Thyroid gland (tissue), 4 donors: ENCODE results near the gene ZNF716. TPM values are rescaled to one million over a fixed set of nuclear protein-coding genes. Genes with fewer than 3 reads are reported as not detected.
"Not testable (repeated sequence)": the region's sequence is repeated elsewhere in the genome, so short reads cannot be mapped to it uniquely, and the experiment has no call there.

Experiments used
- DNase-seq, 2 donors: peaks; one replicate each; pipeline ENCODE4 v3.0.0-alpha.2; 2019
- H3K27ac ChIP-seq, 3 donors: fragments of 200-600 bp; sonication (generic); 1 replicate in 2 of 3; 2 replicates in 1 of 3; pipeline ENCODE4 v1.5.1; 2016 to 2019; ENCODE audit warnings: mild to moderate bottlenecking in 1 of 3, moderate library complexity in 1 of 3
- H3K27me3 ChIP-seq: fragments of 200-600 bp; sonication (generic); one replicate; pipeline ENCODE4 v1.5.1; 2019
- H3K36me3 ChIP-seq, 2 donors: fragments of 200-600 bp; sonication (generic); one replicate each; pipeline ENCODE4 v1.5.1; 2016 to 2019
- H3K4me1 ChIP-seq, 2 donors: fragments of 200-600 bp; sonication (generic); one replicate each; pipeline ENCODE4 v1.5.1; 2017 to 2019
- H3K4me3 ChIP-seq, 3 donors: fragments of 200-600 bp; sonication (generic); replicated peaks in 1 of 3; 1 replicate in 2 of 3; 2 replicates in 1 of 3; pipeline ENCODE4 v1.5.1; 2016; ENCODE audit warnings: mild to moderate bottlenecking in 1 of 3
- H3K9me3 ChIP-seq: fragments of 200-600 bp; sonication (generic); one replicate; pipeline ENCODE4 v1.5.1; 2017
- POLR2A ChIP-seq, 2 donors: fragments of 450-650 bp; IDR thresholded peaks; one replicate each; pipeline ENCODE4 v1.6.1; 2017; ENCODE audit warnings: antibody characterized with exemption in 2 of 2, mild to moderate bottlenecking in 2 of 2, moderate library complexity in 1 of 2
- WGBS, 2 donors: methylation state at CpG; one replicate each; pipeline ENCODE4 v1.1.5; 2017; 5-methylcytosine and 5-hydroxymethylcytosine counted together
- intact Hi-C: fragments of 100-400 bp; cut with DNase I; formaldehyde crosslinking; loops from one replicate; pipeline ENCODE4 v1.15.1; 2023
- total RNA-seq, 4 donors: library from RNA; depleted of rRNA; stranded (reverse); fragments of >200 nt; gene quantifications; one replicate each; pipeline ENCODE4 v1.2.3, GENCODE V29; 2016
- TF ChIP-seq, protein P1 (sequence below), 6 experiments: fragments of 200-600 bp in 3 of 6; fragments of 450-650 bp in 3 of 6; sonication (generic) in 3 of 6; IDR thresholded peaks; one replicate each; pipeline ENCODE4 v1.5.1; 2016 to 2019; ENCODE audit warnings: antibody characterized with exemption in 6 of 6, mild to moderate bottlenecking in 2 of 6, inconsistent platforms in 1 of 6, moderate library complexity in 1 of 6

ZNF716 gene
- total RNA-seq, result not detected

DNA sequence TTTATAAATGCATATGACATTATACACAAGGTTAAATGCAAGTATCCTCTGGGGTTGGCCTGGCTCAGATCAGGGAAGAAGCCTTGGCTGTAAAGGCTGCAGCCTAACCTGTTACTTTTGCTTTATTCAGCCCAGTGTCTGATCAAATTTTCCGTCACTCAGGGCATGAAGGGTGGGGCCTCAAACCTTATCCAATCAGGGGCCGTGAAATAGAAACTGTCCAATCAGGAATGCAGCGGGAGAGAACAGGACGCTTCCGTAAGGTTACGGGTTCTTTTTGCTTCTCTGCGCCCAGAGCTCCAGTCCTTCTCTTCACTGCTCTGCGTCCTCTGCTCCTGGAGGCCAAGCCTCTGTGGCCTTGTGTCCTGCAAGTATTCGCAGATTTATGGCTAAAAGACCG lies at the start of gene ZNF716:
Gene ZNF716, plus strand, starts transcription at position 274 of the 400 bp plus-strand sequence. Its CDS starts 112 bp downstream, at position 386.
- no peaks in the 10 kb centered on the region for H3K9me3 ChIP-seq
- no peaks in the 10 kb centered on the region for H3K27me3 ChIP-seq
- H3K4me1 ChIP-seq, result no peaks in the 10 kb centered on the region
- intact Hi-C loops, result no loop called here
- H3K4me3 ChIP-seq, result no peak within 1 kb of the TSS
- 82 to 85% methylated on average over 10 of the region's 10 CpGs for WGBS, 2 donors
- DNase-seq, result no peak
- H3K27ac ChIP-seq, result no peak within 1 kb of the TSS
- H3K36me3 ChIP-seq, result no peaks in the 10 kb centered on the region
- TF ChIP-seq, protein P1, sequence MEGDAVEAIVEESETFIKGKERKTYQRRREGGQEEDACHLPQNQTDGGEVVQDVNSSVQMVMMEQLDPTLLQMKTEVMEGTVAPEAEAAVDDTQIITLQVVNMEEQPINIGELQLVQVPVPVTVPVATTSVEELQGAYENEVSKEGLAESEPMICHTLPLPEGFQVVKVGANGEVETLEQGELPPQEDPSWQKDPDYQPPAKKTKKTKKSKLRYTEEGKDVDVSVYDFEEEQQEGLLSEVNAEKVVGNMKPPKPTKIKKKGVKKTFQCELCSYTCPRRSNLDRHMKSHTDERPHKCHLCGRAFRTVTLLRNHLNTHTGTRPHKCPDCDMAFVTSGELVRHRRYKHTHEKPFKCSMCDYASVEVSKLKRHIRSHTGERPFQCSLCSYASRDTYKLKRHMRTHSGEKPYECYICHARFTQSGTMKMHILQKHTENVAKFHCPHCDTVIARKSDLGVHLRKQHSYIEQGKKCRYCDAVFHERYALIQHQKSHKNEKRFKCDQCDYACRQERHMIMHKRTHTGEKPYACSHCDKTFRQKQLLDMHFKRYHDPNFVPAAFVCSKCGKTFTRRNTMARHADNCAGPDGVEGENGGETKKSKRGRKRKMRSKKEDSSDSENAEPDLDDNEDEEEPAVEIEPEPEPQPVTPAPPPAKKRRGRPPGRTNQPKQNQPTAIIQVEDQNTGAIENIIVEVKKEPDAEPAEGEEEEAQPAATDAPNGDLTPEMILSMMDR (IDR thresholded peaks at IDR 0.05), result no peak

DNA sequence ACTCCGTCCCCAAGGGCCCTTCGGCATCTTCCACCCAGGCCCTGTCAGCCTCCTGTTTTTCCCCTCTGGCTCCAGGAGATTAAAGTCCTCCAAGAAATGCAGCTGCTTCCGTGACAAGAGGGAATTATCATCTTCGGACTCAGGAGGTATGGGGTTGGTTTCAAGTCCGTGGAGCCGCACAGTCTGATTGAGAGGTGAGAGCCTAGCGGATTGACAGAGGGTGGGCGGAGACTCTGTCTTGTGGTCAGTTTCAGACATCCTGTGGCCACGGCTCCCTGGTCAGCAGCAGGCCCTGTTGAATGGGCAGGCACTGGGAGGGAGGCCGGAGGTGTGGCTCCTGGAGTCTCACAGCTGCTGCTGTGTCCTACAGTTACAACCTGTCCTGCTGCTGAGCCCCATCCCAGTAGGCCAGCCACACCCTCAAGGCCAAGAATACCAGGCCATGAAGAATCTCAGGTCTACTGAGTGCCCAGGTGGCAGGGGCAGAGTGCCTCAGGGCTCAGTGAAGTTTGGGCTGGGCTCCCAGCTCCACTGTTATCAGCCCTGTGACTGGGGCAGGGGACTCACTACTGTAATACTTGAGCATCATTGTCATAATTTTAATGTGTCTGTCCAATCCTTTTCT lies 49.3 kb upstream of the ZNF716 start:
- H3K9me3 ChIP-seq, result no peaks in the 10 kb centered on the region
- no peaks in the 10 kb centered on the region for H3K4me1 ChIP-seq
- no peak for DNase-seq
- no peaks in the 10 kb centered on the region for H3K36me3 ChIP-seq
- H3K27me3 ChIP-seq, result no peaks in the 10 kb centered on the region
- intact Hi-C loops, result no loop called here
- H3K4me3 ChIP-seq, result no peak overlapping the region
- no peak overlapping the region for H3K27ac ChIP-seq
- no peak for TF ChIP-seq POLR2A (IDR thresholded peaks at IDR 0.05)
- TF ChIP-seq, protein P1 (IDR thresholded peaks at IDR 0.05), result no peak
- WGBS, 2 donors, result 81 to 83% methylated on average over 9 to 10 of the region's 10 CpGs

GRCh38 chr7:57403051-57403450 lies 46.9 kb upstream of the ZNF716 start:
- 80 to 85% methylated on average over 16 of the region's 16 CpGs for WGBS, 2 donors
- H3K4me3 ChIP-seq, intact Hi-C loops, H3K4me1 ChIP-seq, DNase-seq, H3K9me3 ChIP-seq, H3K27ac ChIP-seq, H3K27me3 ChIP-seq, H3K36me3 ChIP-seq: not testable (repeated sequence)

DNA sequence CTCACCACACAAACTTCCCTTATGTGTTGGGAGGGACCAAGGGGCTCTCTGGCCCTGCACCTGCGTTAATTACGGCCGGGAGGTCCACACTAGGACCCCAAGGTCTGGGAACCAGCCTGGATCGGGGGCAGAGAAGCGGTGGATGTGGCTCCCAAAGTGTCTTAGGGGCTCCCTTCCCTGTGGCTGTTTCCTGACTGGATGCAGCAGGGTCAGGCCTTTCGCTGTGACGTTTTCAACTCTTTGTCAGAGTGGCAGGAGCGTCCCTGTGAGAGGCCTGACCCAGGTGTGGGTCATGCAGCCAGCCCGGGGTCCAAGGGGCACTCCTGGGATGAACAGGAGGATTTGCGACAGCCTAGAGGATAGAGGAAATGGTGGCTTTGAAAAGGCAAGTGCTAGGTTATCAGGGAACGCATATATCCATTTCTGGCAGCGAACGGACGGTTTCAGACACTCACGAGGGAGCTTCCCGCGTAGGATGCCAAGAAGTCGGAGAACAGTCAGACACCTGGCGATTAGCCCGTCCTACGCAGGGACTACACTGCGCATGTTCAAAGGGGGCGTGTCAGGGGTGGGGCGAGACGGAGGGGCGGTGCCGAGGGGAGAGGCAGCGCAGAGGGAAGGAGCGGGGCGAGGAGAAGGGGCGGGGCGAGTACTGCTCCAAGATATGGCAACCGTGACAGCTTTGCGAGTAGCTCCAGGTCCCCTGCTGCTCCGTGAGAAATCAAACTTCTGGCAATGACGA lies 46.2 kb upstream of the ZNF716 start:
- Histone ChIP-seq H3K4me1 (no peaks in the 10 kb centered on the region), H3K27me3 (no peaks in the 10 kb centered on the region), H3K9me3 (no peaks in the 10 kb centered on the region), H3K36me3 (no peaks in the 10 kb centered on the region), H3K27ac (no peak overlapping the region), H3K4me3 (no peak overlapping the region)
- intact Hi-C loops, result no loop called here
- no peak for TF ChIP-seq POLR2A (IDR thresholded peaks at IDR 0.05)
- TF ChIP-seq, protein P1 (IDR thresholded peaks at IDR 0.05), result no peak
- DNase-seq, result peak in 1 of 2 donors; percentile 6
- 34 to 47% methylated on average over 34 to 36 of the region's 36 CpGs for WGBS, 2 donors

GRCh38 chr7:57404343-57404966 lies 45.5 kb upstream of the ZNF716 start:
- H3K36me3 ChIP-seq, result no peaks in the 10 kb centered on the region
- intact Hi-C loops, result no loop called here
- WGBS, 2 donors, result 34 to 44% methylated on average over 16 to 19 of the region's 38 CpGs
- H3K4me3 ChIP-seq, result no peak overlapping the region
- no peaks in the 10 kb centered on the region for H3K4me1 ChIP-seq
- no peaks in the 10 kb centered on the region for H3K9me3 ChIP-seq
- H3K27ac ChIP-seq, result no peak overlapping the region
- no peaks in the 10 kb centered on the region for H3K27me3 ChIP-seq
- DNase-seq, result no peak
- TF ChIP-seq POLR2A (IDR thresholded peaks at IDR 0.05), result no peak
- TF ChIP-seq, protein P1 (IDR thresholded peaks at IDR 0.05), result no peak
